Measurements from ENCODE around the gene DDRGK1. TPM values are rescaled to one million over a fixed set of nuclear protein-coding genes. Genes with fewer than 3 reads are reported as not detected.
"Not testable (repeated sequence)": the region's sequence is repeated elsewhere in the genome, so short reads cannot be mapped to it uniquely, and the experiment has no call there.

DDRGK1 gene
- total RNA-seq, 1 donor from 2014 or later = 25.9 TPM

DNA sequence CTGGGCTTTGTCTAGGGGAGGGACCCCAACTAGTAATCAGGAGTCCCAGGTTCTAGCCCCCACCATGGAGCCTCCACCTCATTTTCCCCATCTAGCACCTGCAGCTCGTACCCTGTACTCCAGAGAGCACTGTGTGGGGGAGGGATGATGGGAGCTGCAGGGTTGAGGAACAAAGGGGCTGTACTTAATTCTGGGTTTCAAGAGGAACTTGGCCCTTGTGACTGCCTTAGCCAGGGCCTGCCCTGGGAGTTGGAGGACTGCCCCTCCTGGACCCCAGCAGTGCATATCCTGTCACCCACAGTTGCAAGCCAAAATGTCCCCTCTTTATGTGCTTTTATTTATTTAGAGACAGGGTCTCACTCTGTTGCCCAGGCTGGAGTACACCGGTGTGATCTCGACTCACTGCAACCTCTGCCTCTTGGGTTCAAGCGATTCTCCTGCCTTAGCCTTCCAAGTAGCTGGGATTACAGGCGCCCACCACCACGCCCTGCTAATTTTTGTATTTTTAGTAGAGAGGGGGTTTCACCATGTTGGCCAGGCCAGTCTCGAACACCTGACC lies 11.0 kb upstream of the DDRGK1 start:
- not testable (repeated sequence) for DNase-seq (ENCODE audit: low read depth, low spot score)

DNA sequence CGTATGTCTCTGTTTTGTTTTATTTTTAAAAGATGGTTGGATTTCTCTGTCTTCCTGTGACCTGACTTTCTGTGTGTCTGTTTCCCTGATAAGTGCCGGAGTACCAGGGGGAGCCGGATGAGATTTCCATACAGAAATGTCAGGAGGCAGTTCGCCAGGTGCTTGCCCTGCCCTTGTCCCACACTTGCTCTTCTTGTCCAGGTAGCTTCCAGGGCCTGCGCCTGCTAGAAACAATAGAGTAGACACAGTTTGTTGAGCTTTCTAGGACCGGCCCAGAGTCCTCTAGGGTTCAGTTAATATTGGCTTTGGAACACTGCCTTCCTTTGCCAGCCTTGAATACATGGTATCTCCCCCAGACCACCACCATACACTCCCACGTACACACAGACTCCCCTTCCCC lies 8.7 kb upstream of the DDRGK1 start:
- no peak for DNase-seq (ENCODE audit: low read depth, low spot score)

DNA sequence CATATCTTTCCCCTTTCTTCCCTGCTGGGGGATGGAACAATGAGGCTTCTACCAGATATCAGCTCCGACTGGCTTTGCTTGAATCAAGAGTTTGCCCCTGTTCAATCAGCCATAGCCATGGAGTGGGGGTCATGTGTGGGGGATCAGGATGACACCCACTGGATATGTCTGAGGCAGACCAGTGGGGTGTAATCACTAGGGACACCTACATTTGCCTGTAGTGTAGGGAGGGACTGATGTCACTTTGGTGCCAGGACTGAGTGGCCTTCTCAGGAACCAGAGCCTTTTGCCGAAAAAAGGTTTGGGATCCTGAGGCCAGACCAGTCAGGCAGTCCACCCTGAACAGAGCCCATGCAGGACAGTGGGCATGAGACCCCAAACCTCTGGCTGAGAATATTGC lies 5.9 kb upstream of the DDRGK1 start:
- DNase-seq (ENCODE audit: low read depth, low spot score) = no peak

DNA sequence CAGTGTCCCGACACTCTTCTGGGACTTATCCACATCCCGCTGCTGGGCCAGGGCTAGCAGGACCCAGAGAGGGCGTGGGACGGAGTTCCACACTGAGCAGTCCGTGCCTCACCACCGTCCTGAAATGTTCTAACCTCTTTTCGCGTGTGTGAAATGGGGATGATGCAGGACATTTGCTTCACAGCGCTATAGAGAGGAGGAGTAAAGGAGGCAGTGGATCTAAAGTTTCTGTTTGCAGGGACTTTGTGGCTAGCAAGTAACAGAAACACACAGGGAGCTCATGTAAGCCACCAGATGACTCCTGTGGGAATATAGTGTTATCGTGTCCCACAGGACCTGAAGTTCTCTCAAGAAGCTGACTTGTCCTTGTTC lies 5.5 kb upstream of the DDRGK1 start:
- no peak for DNase-seq (ENCODE audit: low read depth, low spot score)

DNA sequence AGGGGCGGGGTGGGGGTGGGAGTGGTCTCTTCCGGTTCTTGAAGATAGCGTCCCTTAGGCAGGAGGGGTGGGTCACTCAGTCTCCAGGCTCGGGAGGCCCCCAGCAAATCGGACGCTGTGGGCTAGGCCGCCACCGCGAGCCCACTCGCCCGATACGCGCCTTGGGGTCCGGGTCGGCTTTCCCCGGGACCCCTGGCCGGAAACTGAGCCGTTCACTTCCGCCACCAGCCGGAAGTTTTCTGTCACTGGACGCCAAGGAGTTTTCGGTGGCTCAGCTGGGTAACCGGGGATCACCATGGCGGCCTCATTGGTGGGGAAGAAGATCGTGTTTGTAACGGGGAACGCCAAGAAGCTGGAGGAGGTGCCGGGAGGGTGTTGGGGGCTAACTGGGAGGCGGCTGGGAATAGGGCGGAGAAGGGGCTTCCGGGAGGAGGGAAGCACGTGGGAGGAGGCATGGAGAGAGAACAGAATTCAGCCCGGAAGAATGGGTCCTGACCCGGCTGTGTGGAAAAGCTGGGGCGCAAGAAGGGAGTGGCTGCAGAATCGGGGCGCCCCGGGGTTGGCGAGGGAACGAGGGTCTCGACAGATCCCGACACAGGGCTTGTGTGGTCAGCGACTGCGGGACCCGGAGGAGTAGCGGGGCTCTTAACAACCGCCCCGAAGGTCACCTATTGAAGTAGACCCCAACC lies 4.9 kb upstream of the DDRGK1 start, which contains the start of gene ITPA:
ITPA (plus strand) TSS at position 242 of the 689 bp plus-strand sequence; CDS start at position 296, 54 bp downstream.
- DNase-seq (ENCODE audit: low read depth, low spot score) = no peak

DNA sequence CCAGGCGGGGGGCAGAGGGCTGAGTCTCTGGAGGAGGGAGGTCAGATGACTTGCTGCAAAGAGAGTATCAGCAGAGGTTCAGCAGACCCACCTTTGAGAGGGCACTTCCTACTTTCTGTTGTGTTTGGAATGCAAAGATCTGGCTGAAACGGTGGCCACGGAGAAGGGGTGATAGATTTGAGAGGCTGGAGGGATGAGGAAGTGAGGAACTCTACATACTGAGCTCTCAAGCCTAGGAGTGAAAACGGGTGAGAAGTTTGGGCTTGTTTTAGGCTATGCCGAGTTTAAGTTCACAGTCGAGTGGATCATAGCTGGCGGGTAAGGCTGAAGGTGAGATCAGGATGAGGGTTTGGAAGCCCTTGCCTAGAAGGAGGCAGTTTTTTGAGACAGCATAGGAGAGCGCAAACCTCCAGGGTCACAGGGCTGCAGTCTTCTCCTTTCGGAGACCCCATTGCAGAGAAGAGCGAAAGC lies 4.3 kb upstream of the DDRGK1 start:
- DNase-seq (ENCODE audit: low read depth, low spot score) = no peak

DNA sequence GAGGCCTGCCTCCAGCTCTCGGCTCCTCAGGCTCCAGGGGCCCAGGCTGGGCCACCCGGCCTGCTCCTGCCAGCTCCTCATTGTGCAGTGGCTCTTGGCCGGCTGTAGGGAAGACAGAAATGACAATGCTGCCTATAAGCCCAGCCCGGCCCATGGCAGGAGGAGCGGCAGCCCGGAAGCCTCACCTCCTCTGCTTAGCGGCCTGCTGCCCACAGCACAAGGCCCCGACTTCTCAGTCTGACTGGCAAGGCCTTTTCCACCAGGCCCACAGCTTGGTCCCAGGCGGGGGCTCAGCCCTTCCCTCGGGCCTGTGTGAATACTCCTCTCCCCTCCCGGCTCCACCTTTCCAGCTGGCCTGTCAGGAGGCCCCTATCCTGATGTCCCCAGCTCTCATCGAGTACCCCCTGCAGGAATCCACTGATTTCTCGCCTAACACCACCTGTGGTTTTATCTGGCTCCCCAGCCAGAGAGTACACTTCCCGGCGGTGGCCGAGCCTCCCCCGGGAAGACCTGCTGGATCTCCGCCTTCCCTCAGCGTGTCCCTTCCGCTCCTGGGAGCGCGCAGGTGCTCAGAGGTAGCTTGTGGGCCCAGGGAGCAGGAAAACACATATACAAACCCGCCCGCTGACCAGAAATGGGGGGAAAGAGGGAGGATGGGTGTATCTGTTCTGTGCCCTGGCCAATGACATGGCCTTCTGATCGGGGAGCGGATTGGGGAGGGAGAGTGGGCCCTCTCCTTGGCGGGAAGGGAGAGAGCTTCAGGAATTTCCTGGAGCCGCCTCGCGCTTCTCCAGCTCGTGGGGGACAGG lies 963 bp downstream of the DDRGK1 start:
- no peak for DNase-seq (ENCODE audit: low read depth, low spot score)

DNA sequence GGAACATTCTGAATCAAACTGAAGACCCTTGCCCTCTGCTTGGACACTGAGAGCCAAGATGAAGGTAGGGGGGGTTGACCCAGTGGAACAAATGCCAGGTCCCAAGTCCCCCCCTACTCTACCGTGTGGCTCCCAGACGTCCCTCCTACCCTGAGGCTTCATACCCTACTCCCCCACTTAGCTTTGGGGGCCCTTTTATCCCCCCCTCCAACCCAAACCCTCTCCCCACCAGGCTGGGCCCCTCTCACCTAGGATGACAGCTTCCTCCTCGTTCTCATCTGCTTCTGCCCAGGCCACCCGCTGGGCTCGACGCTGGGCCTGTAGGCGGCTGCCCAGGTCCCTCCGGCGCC lies 1.5 kb downstream of the DDRGK1 start:
- no peak for DNase-seq (ENCODE audit: low read depth, low spot score)

DNA sequence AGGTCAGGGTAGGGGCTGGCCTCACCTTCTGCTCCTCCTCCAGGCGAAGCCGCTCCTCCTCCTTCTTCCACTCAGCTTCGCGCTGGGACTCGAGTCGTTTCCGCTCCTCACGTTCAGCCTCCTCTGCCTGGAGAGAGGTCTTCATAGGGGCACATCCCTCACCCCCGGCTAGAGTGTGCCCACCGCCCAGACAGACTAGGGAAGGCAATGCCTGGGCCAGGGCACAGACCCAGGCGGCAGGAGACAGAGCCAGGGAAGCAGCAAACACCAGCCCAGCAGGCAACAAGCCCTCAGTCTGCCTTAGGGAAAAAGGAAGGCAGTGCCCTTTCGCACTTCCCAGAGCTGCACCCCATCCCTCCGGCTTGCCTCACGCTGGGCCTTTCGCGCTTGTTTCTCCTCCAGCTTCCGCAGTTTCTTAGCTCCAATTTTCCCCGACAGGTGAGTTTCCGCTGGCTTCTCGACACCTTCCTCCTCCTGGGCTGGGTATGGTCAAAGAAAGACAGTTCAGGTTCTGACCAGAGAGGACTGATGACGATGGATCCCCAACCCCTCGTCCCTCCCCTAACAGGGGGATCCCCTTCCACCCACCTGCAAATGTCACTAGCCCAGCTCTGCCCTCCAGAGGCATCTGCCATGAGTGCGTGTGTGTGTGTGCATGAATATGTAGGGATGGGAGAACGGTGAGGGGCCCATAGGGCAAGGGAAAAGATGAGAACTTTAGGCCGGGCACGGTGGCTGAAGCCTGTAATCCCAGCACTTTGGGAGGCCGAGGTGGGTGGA lies 4.3 kb downstream of the DDRGK1 start:
- DNase-seq (ENCODE audit: low read depth, low spot score) = no peak

DNA sequence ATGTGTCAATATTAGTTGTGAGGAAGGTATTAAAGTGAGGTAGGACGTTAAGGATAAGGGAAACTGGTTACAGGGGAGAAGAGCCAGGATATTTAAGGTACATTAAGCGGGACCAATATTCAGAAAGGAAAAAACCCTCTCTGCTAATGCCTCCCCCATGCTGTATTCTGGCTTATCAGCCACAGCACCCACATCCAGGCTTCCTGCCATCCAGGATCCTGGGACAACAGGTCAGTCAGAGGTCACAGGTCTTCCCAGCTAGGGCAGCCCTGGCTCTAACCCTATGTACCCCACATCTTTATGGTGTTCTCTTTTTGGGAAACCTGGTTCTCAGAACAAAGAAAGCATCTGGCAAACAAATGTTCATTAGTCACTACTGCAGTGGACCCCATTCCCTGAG lies 5.3 kb downstream of the DDRGK1 start:
- DNase-seq (ENCODE audit: low read depth, low spot score) = no peak

DNA sequence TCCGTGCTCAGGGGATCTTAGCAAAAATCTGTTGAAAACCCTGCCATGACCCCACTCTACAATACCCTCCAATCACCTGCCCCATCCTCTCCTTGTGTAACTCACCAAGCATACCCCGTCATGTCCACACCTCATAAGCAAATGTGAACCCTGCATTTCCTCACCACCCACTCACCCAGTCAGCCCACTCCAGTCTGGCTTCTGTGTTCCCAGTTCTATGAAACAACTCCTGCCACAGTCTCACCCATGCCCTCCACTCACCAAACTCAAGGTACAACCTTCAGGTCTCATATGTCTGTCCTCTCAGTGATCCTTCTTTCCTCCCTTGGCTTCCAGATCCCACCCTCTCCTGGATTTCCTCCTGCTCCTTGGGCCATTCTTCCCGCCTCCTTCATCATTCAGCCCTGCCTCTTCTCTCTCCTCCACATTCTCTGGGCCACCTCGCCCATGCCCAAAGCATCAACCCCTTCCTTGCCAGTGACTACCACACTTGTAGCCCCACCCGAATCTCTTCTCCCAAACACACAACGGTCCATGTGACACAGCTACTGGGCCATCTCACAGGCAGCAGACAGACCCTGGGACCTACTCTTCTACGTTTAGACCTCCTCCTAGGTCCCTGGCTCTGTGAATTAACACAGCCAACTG lies 8.8 kb downstream of the DDRGK1 start:
- DNase-seq (ENCODE audit: low read depth, low spot score) = no peak

DNA sequence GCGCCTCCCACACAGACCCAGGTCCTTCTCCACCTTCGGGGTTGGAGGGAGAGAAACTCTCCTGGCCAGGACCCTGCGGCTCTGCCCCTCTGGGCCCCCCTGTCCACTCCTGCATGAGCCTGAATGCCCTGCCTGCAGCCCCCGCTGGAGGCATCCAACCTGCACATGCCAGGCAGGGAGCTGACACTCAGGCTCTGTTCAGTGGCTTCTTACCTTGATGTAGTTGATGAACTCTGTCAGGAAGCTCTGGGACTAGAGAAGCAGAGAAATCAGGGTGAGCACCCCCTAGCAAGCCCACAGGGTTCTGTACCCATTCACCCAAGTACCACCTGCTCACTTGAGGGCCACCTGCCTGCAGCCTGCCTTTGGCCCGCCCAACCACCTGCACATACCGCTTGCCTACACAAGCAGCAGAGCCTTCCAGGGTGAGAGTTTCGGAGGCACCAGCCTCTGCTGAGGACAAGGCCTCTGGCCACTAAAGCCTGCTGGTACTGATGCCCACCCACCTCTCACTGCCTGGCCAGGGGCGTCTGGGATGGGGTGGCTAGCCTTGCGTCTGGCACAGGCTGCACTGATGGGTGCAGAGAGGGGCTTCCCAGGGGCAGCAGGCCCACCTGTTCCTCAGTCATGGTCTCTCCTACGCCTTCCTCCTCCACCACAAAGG lies 9.7 kb downstream of the DDRGK1 start:
- no peak for DNase-seq (ENCODE audit: low read depth, low spot score)

DNA sequence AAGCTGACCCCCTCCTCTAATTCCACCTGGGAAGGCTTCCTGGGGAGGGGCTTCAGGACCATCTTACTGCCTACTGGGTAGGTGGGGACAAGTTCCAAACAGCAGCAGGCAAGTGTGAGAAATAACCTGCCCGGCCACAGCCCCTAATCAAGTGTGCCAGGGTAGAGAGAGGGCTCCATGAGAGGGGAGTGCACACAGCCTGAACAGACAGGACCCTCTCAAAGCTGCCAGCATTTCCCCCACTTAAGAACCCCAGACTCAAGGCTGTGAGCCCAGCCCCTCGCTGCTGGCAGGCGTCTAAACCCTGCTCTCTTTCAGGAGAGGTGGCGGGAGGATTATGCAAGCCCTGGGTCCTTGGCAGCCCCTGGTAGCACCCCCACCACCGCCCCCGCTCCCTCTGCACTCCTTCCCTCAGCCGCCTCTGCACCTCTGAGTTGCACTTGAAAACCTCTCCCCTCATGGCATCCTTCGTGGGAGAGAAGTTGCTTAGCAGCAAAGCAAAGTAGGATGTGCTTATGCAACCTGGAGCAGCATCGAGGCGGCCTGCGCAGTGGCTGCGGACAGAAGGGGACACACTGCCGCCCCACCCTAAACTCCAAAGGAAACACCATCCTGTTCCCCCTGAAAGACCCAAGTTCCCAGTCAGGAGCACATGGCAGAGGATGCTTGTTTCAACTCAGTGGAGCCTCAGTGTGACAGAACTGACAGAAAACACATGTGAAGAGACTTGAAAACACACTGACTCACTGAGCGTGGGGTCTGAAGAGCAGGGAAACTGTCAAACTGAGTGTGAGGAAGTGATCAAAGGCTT lies 10.5 kb downstream of the DDRGK1 start:
- no peak for DNase-seq (ENCODE audit: low read depth, low spot score)

DNA sequence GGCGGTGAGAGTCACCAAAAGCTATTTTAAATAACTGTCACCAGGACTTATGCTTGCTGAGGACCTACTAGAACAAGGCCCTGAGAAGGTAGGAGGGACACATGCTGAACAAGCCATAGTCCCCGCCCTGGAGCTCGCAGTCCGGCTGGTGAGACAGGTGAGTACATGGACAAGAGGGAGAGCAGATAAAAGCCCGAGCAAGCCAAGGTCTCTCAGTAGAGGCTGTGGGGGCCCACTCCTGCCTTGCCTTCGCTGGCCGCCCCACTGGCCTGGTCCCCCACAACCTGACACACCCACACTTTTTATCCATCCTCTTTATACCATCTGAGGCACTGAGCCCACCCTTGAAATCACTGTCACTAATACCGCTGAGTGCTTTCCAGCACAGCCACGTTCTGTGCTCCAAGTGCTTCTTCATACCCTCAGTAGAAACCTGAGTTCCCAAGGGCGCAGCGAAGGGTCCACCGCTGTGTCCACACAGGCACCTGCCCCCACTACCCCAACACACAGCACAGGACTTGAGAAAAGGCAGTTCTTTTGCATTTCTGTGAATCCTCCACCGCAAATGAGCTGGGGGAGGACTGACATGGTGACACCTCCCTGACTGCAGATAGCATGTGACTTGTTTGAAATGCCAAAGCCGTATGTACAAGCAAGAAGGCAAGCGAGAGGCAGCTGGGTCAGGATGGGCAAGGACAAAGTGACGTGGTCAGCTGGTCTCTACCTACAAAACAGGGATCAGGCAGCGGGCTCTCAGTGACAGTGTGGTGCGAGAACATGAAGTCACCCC lies 12.1 kb downstream of the DDRGK1 start:
- no peak for DNase-seq (ENCODE audit: low read depth, low spot score)

DNA sequence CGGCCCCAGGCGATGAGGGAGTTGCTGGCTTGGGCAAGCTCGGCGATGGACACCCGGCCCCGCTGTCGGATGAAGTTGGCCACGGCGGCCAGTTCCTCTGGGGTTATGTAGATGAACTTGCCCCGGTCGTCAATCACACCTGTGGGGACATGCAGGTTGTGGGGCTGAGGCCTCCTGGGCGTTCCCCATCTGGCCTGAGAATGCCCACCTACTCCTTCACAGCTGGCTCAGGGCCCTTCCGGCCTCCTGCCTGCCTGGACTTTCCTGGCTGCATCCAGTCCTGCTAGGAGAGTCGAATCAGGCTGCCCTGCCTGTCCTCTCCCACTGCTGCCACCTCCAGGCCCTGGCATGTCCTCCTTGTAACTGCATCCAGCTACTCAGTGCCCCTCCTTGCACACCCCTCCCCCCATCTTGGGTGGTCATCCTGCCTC lies 13.8 kb downstream of the DDRGK1 start:
- no peak for DNase-seq (ENCODE audit: low read depth, low spot score)

DNA sequence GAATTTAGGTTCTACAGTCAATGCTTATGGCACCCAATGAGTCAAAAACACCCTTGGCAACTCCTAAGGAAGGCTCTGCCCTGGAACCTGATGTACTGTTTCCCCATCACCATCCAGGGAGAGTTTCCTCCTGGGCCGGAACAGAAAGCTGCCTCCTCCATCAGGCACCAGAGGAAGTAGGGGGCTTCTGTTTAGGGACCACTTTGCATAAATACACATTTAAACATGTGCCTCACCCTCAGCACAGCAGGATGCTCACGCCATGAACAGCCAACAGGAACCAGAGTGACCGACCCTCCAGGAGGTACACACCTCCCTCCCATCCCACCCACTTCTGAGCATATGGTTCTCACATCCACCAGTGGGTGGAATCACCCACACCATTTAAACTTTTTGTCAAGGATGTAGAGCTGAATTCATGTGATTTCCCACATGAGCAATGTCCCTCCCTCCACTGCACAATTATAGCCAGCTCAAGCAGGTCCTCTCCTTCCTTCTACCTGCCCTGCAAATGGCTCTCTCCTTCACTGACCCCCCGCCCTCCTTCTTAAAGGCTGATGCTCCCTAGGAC lies 14.8 kb downstream of the DDRGK1 start:
- no peak for DNase-seq (ENCODE audit: low read depth, low spot score)

DNA sequence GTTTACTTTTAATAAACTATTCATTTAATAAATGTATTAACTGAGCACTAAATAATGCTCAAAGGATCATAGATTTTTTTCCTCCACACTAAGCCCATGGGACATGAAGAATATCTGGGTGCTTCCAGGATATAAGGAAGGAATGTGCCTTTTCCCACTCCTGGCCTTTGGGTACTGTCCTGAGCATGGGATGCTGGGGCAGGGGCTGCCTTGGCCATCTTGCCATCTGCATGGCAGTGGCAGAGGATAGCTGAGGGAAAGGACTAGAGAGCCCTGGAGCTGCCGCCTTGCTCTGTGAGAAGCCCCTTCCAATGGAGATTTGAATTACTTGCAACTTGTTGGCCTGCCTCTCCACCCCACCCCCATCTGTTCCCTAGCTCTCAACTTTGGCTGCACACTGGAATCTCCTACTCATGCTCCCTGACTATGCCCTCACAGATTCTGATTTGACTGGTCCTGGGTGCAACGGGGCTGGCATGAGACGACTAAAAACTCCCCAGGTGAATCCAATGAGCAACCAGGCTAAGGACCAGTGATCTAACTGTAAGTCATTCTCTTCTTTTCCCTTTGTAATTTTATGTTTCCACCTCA lies 15.6 kb downstream of the DDRGK1 start:
- no peak for DNase-seq (ENCODE audit: low read depth, low spot score)

DNA sequence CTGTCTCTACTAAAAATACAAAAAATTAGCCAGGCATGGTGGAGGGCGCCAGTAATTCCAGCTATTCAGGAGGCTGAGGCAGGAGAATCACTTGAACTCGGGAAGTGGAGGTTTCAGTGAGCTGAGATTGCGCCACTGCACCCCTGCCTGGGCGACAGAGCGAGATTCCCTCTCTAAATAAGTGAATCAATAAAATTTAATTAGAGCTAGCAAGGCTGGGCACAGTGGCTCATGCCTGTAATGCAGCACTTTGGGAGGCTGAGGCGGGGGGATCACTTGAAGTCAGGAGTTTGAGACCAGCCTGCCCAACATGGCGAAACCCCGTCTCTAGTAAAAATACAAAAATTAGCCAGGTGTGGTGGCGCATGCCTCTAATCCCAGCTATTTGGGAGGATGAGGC lies 16.6 kb downstream of the DDRGK1 start:
- not testable (repeated sequence) for DNase-seq (ENCODE audit: low read depth, low spot score)

Measured in pulmonary artery endothelial cell (primary cell).